ENCODE data around the gene PAMR1. TPM values are rescaled to one million over a fixed set of nuclear protein-coding genes. Genes with fewer than 3 reads are reported as not detected.

Gene PAMR1
- total RNA-seq, 1 donor from 2014 or later = 209 TPM

GRCh38 chr11:35496416-35496815 is 29.0 kb downstream of the PAMR1 start:
- H2AFZ ChIP-seq (replicated peaks) = no peak overlapping the region
- H3K4me1 Mint-ChIP-seq = no peaks in the 10 kb centered on the region
- H3K27me3 Mint-ChIP-seq (ENCODE audit: insufficient read depth, low read depth) = peaks cover 7% of the 10 kb centered on the region
- no peak overlapping the region for H3K4me3 Mint-ChIP-seq
- H3K27ac Mint-ChIP-seq = no peak overlapping the region
- no peak for DNase-seq (ENCODE audit: low spot score)
- no peaks in the 10 kb centered on the region for H3K36me3 Mint-ChIP-seq
- no peak overlapping the region for H3K4me2 ChIP-seq
- H3K4me1 ChIP-seq = no peaks in the 10 kb centered on the region
- H4K20me1 ChIP-seq (ENCODE audit: low read depth) = peaks cover 2% of the 10 kb centered on the region
- no peaks in the 10 kb centered on the region for H3K27me3 ChIP-seq
- no peaks in the 10 kb centered on the region for H3K9me3 Mint-ChIP-seq
- H3F3A ChIP-seq (ENCODE audit: low read depth) = no peaks in the 10 kb centered on the region
- peaks cover 13% of the 10 kb centered on the region for H3K36me3 ChIP-seq
- no peak overlapping the region for H3K4me3 ChIP-seq
- H3K9ac ChIP-seq = no peak overlapping the region
- TF ChIP-seq CTCF (IDR thresholded peaks at IDR 0.05) (no peak), EZH2phosphoT487 (IDR thresholded peaks at IDR 0.05) (no peak)
- no peak overlapping the region for H3K27ac ChIP-seq
- no peaks in the 10 kb centered on the region for H3K9me3 ChIP-seq (ENCODE audit: low read depth)
- peaks cover 46% of the 10 kb centered on the region for H3K79me2 ChIP-seq (ENCODE audit: low read depth)

GRCh38 chr11:35494957-35495490 is 30.4 kb downstream of the PAMR1 start:
- H3K79me2 ChIP-seq (ENCODE audit: low read depth) = peaks cover 46% of the 10 kb centered on the region
- no peak for DNase-seq (ENCODE audit: low spot score)
- no peaks in the 10 kb centered on the region for H3F3A ChIP-seq (ENCODE audit: low read depth)
- no peaks in the 10 kb centered on the region for H3K9me3 ChIP-seq (ENCODE audit: low read depth)
- TF ChIP-seq EZH2 (IDR thresholded peaks at IDR 0.05) = no peak
- TF ChIP-seq EZH2phosphoT487 (IDR thresholded peaks at IDR 0.05) = no peak
- TF ChIP-seq CTCF (IDR thresholded peaks at IDR 0.05) = no peak
- Mint-ChIP-seq H3K4me1 (no peaks in the 10 kb centered on the region), H3K4me3 (no peak overlapping the region), H3K27me3 (ENCODE audit: insufficient read depth, low read depth) (peaks cover 7% of the 10 kb centered on the region), H3K36me3 (no peaks in the 10 kb centered on the region), H3K27ac (no peak overlapping the region), H3K9me3 (no peaks in the 10 kb centered on the region)
- H4K20me1 ChIP-seq (ENCODE audit: low read depth) = peaks cover 2% of the 10 kb centered on the region
- no peak overlapping the region for H3K27ac ChIP-seq
- H3K27me3 ChIP-seq = no peaks in the 10 kb centered on the region
- H3K36me3 ChIP-seq = peaks cover 27% of the 10 kb centered on the region
- H3K4me2 ChIP-seq = no peak overlapping the region
- H2AFZ ChIP-seq (replicated peaks) = no peak overlapping the region
- H3K4me1 ChIP-seq = no peaks in the 10 kb centered on the region
- H3K9ac ChIP-seq = no peak overlapping the region
- no peak overlapping the region for H3K4me3 ChIP-seq

GRCh38 chr11:35491231-35491871 is 34.1 kb downstream of the PAMR1 start:
- H3K4me2 ChIP-seq = no peak overlapping the region
- DNase-seq (ENCODE audit: low spot score) = no peak
- H3K79me2 ChIP-seq (ENCODE audit: low read depth) = peaks cover 17% of the 10 kb centered on the region
- no peaks in the 10 kb centered on the region for H3K9me3 Mint-ChIP-seq
- H2AFZ ChIP-seq (replicated peaks) = no peak overlapping the region
- H3K36me3 Mint-ChIP-seq = no peaks in the 10 kb centered on the region
- H3K36me3 ChIP-seq = peaks cover 24% of the 10 kb centered on the region
- H3K9ac ChIP-seq = no peak overlapping the region
- no peaks in the 10 kb centered on the region for H3K4me1 Mint-ChIP-seq
- no peak overlapping the region for H3K27ac Mint-ChIP-seq
- no peaks in the 10 kb centered on the region for H3K27me3 ChIP-seq
- H4K20me1 ChIP-seq (ENCODE audit: low read depth) = peaks cover 4% of the 10 kb centered on the region
- no peak overlapping the region for H3K4me3 Mint-ChIP-seq
- no peak overlapping the region for H3K4me3 ChIP-seq
- peaks cover 3% of the 10 kb centered on the region for H3K27me3 Mint-ChIP-seq (ENCODE audit: insufficient read depth, low read depth)
- peaks cover 34% of the 10 kb centered on the region for H3F3A ChIP-seq (ENCODE audit: low read depth)
- H3K9me3 ChIP-seq (ENCODE audit: low read depth) = no peaks in the 10 kb centered on the region
- TF ChIP-seq CTCF (IDR thresholded peaks at IDR 0.05) (no peak), EZH2phosphoT487 (IDR thresholded peaks at IDR 0.05) (no peak), EZH2 (IDR thresholded peaks at IDR 0.05) (no peak)
- H3K4me1 ChIP-seq = no peaks in the 10 kb centered on the region
- H3K27ac ChIP-seq = no peak overlapping the region
